Uterus (tissue), 2 donors: ENCODE data around the gene FKBP4.

Source experiments
- CTCF ChIP-seq, 4 experiments: fragments of 200-600 bp in 2 of 4; fragments of 450-650 bp in 2 of 4; sonication (generic) in 2 of 4; IDR thresholded peaks; one replicate each; pipeline ENCODE4 v1.5.1; 2016 to 2019; ENCODE audit warnings: antibody characterized with exemption in 4 of 4, mild to moderate bottlenecking in 2 of 4, moderate library complexity in 1 of 4
- POLR2A ChIP-seq, 2 donors: fragments of 450-650 bp; IDR thresholded peaks; one replicate each; pipeline ENCODE4 v1.6.1; 2016; ENCODE audit warnings: antibody characterized with exemption in 2 of 2, mild to moderate bottlenecking in 1 of 2, moderate library complexity in 1 of 2

GRCh38 chr12:2791089-2791488 is 3.7 kb upstream of the FKBP4 start:
- TF ChIP-seq CTCF (IDR thresholded peaks at IDR 0.05): no peak
- no peak for TF ChIP-seq POLR2A (IDR thresholded peaks at IDR 0.05)
